GM18858 (cell line): ENCODE measurements around the gene ALPL.

Experiments used
- ATAC-seq: cut with Tn5 transposase; IDR thresholded peaks from one replicate; pipeline ENCODE4 v1.9.1; 2021; ENCODE audit not compliant: unreplicated experiment

ALPL gene

GRCh38 chr1:21596174-21596573 is 87.0 kb downstream of the ALPL start:
- no peak for ATAC-seq

GRCh38 chr1:21596628-21597027 is 87.4 kb downstream of the ALPL start:
- no peak for ATAC-seq

GRCh38 chr1:21597753-21598152 is 88.5 kb downstream of the ALPL start:
- ATAC-seq = no peak

GRCh38 chr1:21598417-21598816 is 89.2 kb downstream of the ALPL start:
- ATAC-seq = no peak

GRCh38 chr1:21598904-21599303 is 89.7 kb downstream of the ALPL start:
- no peak for ATAC-seq

GRCh38 chr1:21599402-21599801 is 90.2 kb downstream of the ALPL start:
- no peak for ATAC-seq

GRCh38 chr1:21601278-21602048 is 92.2 kb downstream of the ALPL start:
- no peak for ATAC-seq

GRCh38 chr1:21603177-21604138 is 94.2 kb downstream of the ALPL start:
- no peak for ATAC-seq

- ATAC-seq = no peak
Measured at GRCh38 chr1:21604208-21604957, 95.2 kb downstream of the ALPL start.

GRCh38 chr1:21605012-21605715 is 95.9 kb downstream of the ALPL start:
- ATAC-seq = no peak

GRCh38 chr1:21605964-21606705 is 96.9 kb downstream of the ALPL start:
- ATAC-seq = no peak

- ATAC-seq = no peak
Measured at GRCh38 chr1:21607549-21608529, 98.6 kb downstream of the ALPL start.

- ATAC-seq = no peak
Measured at GRCh38 chr1:21608798-21609197, 99.6 kb downstream of the ALPL start.

- ATAC-seq = no peak
Measured at GRCh38 chr1:21610027-21610426, 100.8 kb downstream of the ALPL start.

GRCh38 chr1:21610989-21611785 is 102.0 kb downstream of the ALPL start:
- ATAC-seq = no peak

- ATAC-seq = no peak
Measured at GRCh38 chr1:21612057-21612456, 102.8 kb downstream of the ALPL start.

GRCh38 chr1:21613072-21613867 is 104.0 kb downstream of the ALPL start:
- ATAC-seq = no peak
